K562 treated with DMSO at 1 percent for 48 hours (cell line): ENCODE measurements around the gene SBNO1. TPM values are rescaled to one million over a fixed set of nuclear protein-coding genes. Genes with fewer than 3 reads are reported as not detected.

Experiments
- total RNA-seq: library from RNA; unstranded; fragments of 300-600 nt; gene quantifications from 2 replicates; pipeline ENCODE4 v1.2.3, GENCODE V29; 2022; ENCODE audit warnings: low replicate concordance; ENCODE audit errors: extremely low read depth

Gene SBNO1
- total RNA-seq = not detected in 2 replicates

DNA sequence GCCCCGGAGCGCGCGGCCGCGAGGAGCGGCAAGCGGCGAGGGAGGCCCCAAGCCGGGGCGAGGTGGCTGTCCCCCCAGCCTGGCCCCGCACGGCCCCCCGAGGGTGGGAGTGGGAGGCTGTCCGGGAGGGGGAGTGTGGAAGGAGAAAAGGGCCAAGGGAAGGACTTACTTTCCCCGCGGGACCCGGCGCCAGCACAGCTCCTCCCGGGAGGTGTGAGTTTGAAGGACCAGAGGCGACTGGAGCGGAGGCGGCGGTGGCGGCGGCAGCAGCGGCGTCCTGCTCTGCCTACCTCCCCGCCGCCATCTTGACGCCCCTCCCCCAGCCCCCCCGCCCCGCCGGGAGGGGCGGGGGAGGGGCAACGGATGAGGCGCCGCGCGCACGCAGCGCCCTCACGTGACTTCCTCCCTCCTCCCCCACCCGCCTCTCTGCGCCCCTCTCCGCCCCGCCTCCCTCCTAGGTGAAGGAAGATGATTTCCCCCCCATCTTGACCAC, at the start of gene SBNO1:
SBNO1 (minus strand) TSS at position 316 of the 493 bp plus-strand sequence. CDS start 14,406 bp downstream, outside the sequence.

Other genes starting within 250 kb of the SBNO1 start
- gene PITPNM2, start 213.8 kb downstream of the SBNO1 start, total RNA-seq = not detected in 2 replicates
- gene MPHOSPH9, start 131.7 kb downstream of the SBNO1 start, total RNA-seq = not detected in 2 replicates
- not detected in 2 replicates for gene MTRFR, start 131.4 kb downstream of the SBNO1 start, total RNA-seq
- not detected in 2 replicates for gene CDK2AP1, start 93.0 kb downstream of the SBNO1 start, total RNA-seq
- gene KMT5A, start 19.3 kb upstream of the SBNO1 start, total RNA-seq = not detected in 2 replicates
- gene RILPL2, start 71.8 kb upstream of the SBNO1 start, total RNA-seq = not detected in 2 replicates
- gene SNRNP35, start 93.3 kb upstream of the SBNO1 start, total RNA-seq = not detected in 2 replicates
- not detected in 2 replicates for gene RILPL1, start 168.9 kb upstream of the SBNO1 start, total RNA-seq
- gene TMED2, start 219.7 kb upstream of the SBNO1 start, total RNA-seq = not detected in 2 replicates
- gene DDX55, start 237.3 kb upstream of the SBNO1 start, total RNA-seq = not detected in 2 replicates